T-helper 1 cell treated with Interleukin-12 subunit alpha and Interleukin-12 subunit beta and Interleukin-4 antibody, amounts not matched to agents 30 ng/mL and 1 ng/mL, for 36 hours (primary cell): ENCODE measurements around the gene TCERG1L. TPM values are rescaled to one million over a fixed set of nuclear protein-coding genes. Genes with fewer than 3 reads are reported as not detected.

Experiments used
- intact Hi-C: fragments of 100-400 bp; cut with micrococcal nuclease; formaldehyde crosslinking; loops from one replicate; pipeline ENCODE4 v1.15.1; 2024
- total RNA-seq: library from RNA; stranded (reverse); gene quantifications from 2 replicates; pipeline ENCODE4 v1.2.3, GENCODE V29; 2022

The TCERG1L gene
- total RNA-seq, 1 donor from 2014 or later = not detected

DNA sequence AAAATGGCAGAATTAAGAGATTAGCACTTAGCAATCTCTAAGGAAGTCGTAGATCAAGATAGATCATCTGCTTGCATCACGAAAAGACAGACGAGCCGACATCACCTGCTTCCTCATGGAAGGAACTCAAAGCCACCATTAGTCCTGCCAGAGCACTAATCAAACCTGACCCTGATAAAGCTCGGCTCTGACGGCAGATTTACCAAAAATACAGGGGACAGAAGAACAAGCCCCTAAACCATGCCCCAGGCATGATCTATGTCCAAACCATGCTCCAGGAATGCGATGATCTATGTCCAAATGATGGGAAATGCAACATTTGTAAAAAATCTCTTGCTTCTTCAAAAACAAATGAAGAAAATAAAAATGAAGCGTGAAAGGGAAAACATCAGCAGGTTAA lies 182.8 kb downstream of the TCERG1L start:
- intact Hi-C loops = no loop called here

DNA sequence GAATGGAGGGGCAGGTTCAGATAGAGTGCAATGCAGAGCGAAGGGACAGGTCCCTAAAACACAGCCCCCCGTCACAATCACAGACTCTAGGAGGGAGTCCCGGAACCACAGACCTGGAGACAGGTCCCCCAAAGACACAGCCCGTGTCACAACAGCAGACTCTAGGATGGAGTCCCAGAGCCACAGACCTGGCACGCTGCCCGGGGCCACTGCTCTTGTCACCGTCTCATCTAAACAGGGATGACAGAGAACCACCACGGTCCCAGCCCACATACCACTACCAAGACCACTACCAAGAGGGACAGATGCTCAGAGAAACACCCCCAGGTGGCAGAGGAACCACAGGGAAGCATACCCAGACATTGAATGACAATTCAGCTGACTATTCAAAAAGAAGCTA lies 183.9 kb downstream of the TCERG1L start:
- intact Hi-C loops = no loop called here

DNA sequence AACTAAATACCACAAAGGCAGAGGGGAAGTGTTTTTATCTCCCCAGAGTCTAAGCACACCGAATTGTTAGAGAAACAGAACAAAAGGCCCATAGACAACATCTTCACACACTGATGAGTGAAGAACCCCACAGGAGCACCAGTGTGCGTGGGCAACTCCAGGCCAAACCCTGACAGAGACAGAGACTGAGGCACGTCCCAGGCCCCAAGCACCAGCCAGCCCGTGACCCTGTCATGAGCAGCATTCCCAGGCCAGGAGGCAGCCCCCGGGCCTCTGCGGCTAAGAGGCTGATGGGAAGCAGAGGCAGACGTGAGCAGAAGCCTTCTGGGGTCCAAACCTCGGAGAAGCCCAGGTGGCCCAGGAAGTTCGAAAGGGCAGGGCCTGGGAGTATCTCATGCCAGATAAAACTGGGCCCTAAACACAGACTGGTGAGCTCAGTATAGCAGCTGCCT lies 184.4 kb downstream of the TCERG1L start:
- intact Hi-C loops = no loop called here

DNA sequence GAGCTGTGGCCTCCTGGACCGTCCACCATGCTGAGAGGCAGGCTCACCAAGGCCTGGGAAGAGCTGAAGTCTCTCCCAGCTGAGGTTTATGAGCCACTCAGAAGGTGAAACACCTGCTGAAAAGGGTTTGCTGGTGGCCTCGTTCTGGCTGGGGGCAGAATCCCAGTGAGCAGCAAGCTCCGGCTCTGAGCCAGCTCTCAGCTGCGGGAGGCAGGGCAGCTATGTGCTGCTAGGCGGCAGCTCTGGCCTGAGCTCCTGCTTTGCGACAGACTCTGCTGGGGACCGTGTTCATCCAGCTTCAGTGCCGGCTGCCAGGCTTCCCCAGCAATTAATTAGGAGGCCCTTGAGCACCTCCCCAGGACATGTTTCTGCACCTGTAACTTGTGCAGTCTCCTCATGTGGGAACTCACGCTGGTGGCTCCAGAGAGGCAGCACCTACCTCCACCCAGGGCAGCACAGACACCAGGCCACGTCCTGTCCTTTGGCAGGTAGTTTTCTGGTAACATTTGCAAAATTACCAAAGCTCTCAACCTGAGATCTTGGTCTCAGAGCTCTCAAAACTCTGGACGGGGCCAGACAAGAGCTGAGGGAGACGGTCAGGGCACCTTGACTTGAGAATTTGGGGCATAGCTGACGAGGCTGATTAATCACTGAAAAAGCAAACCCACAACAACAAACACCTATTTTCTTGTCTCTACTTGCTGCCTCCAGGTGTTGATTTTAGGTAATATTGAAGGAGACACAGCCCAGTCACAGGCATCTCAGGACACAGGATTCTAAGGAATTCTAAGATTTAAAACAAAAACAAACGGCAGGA lies 185.0 kb downstream of the TCERG1L start:
- intact Hi-C loops = no loop called here

DNA sequence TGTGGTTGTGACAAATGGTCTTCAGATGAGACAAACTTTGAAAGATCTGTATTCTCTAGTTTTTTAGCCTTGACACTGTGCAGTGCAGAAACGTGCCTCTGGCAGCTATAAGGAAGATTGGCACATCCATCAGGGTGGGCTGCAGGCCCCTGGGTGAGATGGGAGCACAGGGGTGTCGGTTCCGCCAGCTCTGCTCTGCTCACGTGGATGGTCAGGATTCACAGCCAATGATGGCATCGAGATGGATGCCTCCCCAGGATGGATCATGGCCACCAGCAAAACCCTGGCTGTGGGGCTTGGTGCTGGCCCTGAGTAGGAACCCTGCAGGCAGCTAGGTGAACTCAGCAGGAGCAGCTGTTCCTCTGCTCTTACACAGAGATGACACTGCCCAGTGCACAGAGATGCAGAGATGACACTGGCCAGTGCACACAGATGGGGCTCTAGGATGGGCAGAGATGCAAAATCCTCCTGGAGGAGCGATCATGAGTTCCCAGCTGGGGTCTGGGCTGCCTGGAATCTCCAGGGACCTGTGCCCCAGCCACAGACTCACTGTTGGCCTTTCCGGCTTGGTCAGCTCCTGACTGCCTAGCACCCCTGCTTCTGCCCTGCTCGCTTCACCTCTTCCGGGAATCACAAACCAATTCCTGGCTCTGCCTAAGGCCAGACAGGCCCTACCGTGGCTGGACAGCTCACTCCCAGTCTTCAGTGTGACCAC lies 185.9 kb downstream of the TCERG1L start:
- intact Hi-C loops = no loop called here

DNA sequence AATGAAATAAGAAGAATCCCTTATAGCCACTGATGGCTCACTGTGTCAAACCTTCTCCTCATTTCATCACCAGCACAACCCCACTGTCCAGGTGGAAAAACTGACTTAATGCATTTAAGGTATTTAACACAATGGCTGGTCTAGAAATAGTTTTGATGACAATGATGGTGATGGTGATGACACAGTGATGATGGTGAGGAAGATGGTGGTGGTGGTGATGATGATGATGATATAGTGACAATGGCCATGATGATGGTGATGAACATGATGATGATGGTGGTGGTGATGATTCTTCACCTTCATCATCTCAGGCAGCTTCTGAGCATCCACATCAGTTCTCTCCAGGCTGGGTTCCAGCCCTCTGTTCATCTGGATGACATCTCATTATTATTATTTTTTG lies 186.6 kb downstream of the TCERG1L start:
- intact Hi-C loops = no loop called here

DNA sequence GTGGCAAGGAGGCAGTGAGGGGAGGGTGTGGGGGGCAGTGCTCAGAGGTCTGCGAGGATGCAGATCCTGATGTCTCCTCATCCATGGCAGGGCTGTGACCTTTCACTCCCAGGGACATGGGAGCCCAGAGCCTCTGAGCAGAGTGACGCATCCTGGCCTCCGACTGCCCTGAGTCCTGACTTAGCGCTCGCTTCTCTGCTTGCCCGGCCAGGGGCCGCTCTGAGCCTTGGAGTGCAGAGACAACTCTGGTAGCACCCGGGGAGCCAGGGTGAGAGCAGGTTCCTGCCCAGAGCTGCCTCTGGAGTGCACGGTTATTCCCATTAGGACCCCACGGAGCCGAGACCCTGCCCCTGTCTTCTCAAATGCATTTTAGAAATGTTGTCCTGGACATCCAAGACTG lies 188.0 kb downstream of the TCERG1L start:
- intact Hi-C loops = no loop called here

DNA sequence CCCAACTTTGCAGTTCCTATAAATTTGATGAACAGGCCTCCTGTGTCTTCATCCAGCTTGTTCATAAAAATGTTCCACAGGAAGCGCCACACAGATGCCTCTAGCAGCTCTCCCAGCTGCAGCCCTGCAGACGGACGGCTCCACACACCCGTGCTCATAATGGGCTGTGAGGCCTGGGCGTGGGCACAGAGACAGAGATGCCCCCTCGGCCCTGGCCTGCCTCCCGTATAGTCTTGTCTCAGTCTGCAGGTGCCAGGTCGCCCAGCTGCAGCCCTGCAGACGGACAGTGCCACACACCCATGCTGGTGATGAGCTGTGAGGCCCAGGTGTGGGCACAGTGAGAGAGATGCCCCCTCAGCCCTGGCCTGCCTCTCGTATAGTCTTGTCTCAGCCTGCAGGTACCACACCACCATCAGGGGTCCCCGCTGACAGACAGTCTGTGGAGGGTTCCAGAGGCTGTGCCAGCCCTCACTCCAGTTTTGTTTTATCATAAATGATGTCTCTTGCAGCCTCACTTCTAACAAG lies 189.9 kb downstream of the TCERG1L start:
- intact Hi-C loops = no loop called here

DNA sequence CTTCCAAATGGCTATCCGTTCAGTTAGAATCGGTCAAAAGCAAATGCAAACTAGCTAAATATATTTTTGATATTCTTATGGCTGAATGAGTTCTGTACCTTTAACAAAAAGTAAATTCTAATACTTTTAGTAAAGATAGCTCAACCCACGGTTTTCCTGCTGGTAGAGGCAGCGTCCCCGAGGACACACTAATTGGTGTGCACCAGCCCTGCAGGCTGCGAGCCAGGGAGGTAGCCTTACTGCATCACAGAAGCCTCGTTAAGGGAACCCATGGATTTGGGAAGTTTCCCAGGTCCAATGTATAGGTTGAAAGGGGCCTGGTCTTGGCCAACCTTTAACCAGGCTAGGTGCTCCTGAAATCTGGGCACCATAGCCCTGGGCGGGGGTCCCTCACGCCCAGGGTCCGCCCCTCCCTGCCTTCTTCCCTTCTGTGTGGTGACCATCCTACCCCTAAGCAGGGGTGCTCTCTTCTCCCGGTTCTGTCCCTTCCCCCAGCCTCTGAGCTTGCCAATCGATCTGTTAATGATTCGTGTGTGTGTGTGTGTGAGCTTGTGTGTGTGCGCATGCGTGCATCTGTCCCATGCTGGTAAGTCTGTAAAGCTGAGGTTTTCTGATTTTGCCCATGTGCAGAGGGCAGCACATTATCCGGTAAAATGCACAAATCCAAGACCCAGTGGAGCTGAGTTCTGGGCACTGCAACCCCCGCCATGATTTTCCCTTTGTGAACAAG lies 191.7 kb downstream of the TCERG1L start:
- intact Hi-C loops = no loop called here

DNA sequence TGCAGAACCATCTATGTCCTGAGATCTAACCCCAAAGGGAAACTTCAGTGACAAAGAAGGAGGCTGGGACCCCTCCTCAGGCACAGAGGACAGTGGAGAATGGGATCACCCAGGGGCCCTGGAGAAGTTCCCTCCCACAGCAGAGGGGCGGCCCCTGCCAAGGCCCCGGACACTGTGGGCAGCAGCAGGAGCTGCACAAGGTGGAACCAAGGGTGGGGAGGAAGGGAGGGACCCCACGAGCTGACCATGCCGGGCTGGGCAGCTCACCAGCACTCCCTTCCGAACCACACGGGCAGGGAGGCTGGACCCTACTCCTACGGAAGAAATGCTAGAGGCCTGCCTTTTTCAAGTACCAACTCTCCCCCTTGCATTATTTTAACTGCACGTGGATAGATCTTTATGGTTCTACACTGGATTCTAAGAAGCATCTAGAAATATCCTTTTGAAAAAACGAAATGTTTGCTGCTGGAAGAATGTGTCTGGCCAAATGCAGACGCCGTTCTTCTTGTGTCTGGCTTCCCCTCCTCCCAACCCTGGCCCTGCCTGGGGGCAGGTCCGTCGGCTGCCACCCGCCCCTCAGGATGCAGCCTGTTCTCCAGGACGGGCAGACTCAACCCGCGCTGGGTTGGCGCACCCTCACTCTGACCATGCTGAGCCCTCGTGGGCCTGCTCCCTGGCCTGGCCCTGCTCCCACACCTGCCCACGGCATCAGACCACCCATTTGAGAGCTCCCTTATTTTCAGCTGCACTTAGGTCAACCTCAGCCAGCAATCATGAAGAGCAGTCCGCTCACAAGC lies 193.9 kb downstream of the TCERG1L start:
- intact Hi-C loops = no loop called here

DNA sequence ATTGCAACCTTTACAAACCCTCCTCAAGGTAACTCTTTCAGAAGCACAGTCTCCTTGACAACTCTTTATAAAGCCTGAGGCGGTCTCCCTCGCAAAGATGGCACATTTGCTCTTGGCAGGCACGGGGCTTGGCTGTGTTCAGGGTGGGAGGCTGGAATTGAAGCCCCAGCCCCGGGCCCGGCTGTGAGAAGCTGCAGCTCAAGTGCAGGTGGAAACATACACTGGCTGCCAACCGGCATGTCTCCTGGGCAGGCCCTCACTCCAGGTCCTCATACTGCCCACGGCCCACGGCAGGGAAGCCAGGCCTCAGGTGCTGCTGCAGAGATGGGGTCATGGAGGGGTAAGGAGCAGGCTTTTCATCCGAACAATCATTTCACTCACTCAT lies 194.5 kb downstream of the TCERG1L start:
- intact Hi-C loops = no loop called here

DNA sequence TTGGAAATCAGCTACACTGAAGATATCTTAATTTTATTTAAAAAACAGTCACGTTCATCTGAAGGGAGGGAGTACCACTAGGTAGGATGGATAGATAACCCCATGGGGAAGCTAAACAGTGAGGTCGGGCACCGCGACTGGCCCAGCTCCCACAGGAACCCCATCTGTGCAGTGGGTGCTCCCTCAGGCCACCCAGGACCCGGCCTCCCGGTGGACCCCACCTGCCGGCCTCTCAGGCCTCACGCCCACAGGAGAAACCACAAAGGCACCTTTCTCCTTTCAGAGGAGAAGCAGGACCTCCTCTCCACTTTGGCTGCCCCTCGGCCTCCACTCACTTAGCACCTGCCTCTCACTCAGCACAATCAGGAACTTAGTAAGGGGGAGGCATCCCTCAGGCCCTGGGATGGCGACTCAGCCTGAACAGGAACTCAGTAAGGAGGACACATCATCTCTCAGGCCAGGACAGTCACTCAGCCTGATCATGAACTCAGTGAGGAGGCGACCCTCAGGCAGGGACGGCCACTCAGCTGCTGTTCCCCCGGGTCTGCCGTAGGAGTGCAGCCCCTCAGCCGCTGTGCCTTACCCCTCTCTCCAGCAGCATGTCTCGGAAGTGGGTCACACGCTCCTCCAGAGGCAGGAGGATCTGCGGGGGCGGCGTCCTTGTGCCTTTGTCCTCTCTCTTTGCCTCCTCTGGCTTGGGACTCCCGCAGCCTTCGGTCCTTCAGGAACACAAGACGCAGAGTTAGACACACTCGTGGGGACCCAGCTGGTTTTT lies 195.1 kb downstream of the TCERG1L start:
- intact Hi-C loops = no loop called here

DNA sequence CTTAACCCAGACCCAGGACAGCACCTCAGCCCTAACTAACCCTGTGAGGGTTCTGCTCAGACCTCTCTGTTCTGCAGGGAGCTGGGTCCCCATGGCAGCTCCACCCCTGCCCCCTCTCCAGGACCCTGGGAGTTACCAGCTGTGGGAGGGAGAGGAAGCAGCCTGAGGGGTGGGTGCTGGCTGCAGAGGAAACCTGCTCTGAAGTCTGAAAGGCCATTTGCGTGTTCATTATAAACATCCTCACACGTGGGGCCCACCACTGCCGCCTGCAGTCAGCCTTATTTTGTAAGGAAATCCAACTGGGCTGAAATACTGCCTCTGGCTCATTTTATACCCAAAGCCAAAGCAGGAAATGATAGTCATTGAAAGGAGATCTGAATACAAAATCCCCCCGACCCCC lies 195.7 kb downstream of the TCERG1L start:
- intact Hi-C loops = no loop called here

DNA sequence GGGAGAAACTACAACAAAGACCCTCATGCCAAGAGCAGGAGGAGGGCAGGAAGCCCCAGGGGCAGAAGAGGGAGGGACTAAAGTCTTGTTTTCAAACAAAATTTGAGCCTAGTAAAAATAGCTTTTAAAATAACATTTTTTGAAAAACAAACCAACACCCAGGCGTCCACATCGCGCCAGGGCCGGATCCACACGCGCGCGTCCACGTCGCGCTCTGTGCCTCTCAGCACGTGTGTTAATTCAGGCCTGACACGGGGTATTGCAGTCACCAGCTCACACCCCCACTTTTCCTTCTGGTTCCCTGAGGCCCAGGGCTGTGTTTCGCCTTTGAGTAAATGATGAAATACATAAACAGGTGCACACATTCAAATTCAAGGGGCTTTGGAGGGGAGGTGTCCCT lies 196.2 kb downstream of the TCERG1L start:
- intact Hi-C loops = no loop called here

DNA sequence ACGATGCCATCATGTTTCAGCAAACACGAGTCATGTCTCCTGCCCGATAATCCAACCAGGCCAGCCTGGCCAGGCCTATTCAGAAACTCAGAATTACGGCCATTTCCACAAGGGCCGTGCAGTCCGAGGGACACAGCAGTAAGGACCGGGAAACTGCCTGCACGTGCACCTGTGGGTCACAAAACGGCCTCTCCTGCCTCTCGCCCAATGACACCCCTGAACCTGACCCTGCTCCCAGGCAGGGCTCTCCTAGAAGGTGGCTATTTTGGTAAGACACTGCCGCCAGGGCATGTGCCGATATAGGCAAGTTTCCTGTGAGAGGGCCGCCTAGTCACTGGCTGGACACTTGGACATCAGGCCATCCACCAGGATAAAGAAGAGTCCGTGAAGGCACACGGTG lies 196.7 kb downstream of the TCERG1L start:
- intact Hi-C loops = no loop called here

DNA sequence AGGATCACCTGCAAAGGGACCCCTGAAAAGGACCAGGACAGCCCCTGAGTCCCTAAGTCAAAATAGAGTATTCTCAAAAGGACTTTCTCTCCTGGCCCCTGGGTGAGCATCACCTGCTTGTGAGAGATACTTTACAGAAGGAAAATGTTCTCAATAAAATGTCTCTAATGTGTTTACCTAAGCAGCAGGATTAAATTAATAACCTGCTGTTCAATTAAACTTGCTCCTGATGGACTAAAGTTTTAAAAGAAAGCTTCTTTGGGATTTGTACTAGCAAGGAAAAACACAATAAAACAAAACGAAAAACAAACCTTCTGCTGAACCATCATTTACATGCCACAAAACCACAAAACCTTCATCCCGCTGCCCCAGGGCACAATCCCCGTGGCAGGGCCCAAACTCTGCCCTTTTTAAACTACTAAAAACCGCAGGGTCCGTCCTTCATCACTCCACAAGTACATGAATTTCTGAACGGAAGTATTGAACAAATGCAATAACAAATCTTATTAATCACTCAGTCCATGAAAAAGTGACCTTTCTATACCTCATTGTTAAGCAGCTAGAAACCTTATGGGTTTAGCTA lies 197.7 kb downstream of the TCERG1L start:
- intact Hi-C loops = no loop called here

DNA sequence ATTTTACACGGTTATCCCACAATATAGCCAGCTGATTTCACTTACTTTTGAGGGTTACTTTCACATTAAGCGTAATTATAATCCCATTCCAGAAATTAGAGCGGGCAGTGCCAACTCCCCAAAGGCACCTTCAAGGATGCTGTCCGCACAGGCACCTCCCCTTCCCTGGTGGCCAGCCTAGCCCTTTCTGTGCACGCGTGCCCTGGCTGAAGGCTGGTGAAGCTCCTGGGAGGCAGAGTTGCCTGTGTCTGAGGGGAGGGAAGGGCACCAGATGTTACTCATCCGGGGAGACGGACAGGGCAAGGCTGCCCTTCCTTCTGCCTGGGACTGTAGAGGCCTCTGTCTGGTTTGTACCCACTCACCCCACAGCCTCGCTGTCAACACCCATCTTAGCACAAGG lies 198.4 kb downstream of the TCERG1L start:
- intact Hi-C loops = no loop called here

DNA sequence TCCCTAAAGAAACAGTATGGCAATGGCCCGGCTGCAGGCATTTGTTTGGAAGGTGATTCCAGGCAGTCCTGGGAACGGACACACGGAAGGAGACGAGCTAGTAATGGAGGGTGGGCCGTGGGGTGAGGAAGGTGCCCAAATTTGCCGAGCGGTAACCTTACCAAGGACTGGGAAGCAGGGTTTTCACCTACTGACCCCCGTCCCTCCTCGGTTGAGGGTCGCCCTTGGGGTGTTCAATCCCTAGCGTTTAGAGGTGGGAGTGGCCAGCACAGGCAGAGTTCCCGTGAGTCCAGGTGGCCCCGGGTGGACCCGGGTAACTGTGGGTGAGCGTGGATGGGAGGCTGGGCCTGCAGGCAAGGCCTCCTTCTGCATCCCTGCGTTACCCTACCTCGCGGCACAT lies 198.8 kb downstream of the TCERG1L start:
- intact Hi-C loops = no loop called here

DNA sequence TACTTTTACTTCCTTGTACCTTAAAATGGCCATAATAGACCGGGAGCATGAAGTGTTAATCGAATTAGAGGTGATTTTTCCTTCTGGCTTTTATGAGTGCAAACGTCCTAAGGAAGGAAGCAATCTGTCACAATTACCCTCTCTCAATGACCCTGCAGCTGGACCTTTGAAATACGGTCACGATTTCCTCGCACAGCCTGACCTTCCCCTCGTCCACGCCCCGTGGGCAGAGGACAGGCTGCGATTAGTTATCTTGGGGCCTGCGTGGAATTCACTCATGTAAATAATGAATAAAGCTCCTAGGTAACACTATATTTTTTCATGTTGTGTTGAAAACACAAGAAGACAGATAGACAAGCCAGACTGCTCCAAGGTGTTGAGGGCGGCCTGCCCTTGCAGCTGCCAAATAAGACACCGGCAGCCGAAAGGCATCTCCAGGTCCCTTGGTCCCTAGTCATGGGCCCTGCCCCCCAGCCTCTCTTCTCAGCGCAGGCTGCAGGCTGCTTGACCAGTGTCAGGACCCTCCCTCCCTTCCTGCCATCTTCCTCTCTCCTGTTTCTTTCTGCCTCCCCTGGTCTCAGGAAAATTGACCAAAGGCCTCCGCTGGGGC lies 199.9 kb downstream of the TCERG1L start:
- intact Hi-C loops = no loop called here

DNA sequence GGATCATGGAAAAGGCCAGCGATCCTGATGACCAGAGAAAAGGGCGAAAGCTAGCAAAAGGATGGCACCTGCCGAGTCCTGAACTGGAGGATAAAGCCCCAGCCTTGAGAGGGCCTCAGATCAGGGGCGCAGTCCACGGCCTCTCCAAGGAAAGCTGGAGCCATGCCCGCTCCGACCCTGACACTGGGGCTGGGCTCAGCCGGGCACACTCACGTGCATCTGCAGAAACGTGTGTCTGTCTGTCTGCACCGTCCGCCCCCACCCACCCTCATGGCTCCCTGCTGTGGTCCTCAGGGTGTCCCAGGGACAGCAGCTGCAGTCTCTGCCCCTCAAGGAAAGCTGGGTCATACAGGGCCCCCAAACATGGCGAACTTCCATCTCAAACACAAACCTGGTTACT lies 200.5 kb downstream of the TCERG1L start:
- intact Hi-C loops = no loop called here
